Inflammatory macrophage (primary cell): ENCODE results near the gene KCNT2.

ENCODE experiments used
- DNase-seq, 2 donors: peaks; one replicate each; pipeline ENCODE4 v3.0.0-alpha.2; 2020 to 2022

The KCNT2 gene

DNA sequence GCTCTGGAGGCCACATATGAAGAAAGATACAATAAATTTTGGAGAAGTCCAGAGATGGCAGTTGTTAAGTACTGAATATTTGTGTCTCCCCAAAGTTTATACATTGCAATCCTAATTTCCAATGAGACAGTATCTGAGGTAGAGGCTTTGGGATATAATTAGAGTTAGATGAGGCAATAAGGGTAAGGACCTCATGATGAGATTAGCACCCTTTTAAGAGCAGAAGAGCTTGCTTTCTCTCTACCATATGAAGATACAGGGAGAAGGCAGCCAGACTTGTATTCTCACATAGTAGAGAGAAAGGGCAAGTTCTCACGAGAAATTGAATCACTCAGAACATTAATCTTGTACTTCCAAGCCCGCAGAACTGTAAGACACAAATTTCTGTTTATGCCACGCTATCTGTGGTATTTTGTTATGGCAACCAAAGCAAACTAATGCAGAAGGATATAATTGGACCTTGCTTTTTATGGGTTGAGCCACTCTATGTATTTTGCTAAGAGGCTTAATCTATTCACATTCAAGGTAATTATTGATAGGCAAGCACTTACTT, 430.1 kb downstream of the KCNT2 start:
- no peak for DNase-seq
